AG09309 (cell line): ENCODE data around the gene SIRT6.
"Not testable (repeated sequence)": the region's sequence is repeated elsewhere in the genome, so short reads cannot be mapped to it uniquely, and the experiment has no call there.

Experiments
- DNase-seq: peaks from one replicate; pipeline ENCODE4 v3.0.0-alpha.2; 2010; ENCODE audit warnings: low read depth
- H3K4me3 ChIP-seq: 2 replicates; pipeline ENCODE4 v1.5.1; 2011; ENCODE audit warnings: mild to moderate bottlenecking, low read depth, low read length, moderate library complexity; ENCODE audit not compliant: control insufficient read depth
- CTCF ChIP-seq: IDR thresholded peaks from 2 replicates; pipeline ENCODE4 v1.5.1; 2011; ENCODE audit warnings: mild to moderate bottlenecking, low read depth, low read length, inconsistent platforms; ENCODE audit not compliant: insufficient read depth, control insufficient read depth; ENCODE audit errors: missing control alignments

The SIRT6 gene

GRCh38 chr19:4154571-4155312 lies 27.6 kb downstream of the SIRT6 start:
- DNase-seq: no peak
- no peak overlapping the region for H3K4me3 ChIP-seq
- no peak for TF ChIP-seq CTCF

DNA sequence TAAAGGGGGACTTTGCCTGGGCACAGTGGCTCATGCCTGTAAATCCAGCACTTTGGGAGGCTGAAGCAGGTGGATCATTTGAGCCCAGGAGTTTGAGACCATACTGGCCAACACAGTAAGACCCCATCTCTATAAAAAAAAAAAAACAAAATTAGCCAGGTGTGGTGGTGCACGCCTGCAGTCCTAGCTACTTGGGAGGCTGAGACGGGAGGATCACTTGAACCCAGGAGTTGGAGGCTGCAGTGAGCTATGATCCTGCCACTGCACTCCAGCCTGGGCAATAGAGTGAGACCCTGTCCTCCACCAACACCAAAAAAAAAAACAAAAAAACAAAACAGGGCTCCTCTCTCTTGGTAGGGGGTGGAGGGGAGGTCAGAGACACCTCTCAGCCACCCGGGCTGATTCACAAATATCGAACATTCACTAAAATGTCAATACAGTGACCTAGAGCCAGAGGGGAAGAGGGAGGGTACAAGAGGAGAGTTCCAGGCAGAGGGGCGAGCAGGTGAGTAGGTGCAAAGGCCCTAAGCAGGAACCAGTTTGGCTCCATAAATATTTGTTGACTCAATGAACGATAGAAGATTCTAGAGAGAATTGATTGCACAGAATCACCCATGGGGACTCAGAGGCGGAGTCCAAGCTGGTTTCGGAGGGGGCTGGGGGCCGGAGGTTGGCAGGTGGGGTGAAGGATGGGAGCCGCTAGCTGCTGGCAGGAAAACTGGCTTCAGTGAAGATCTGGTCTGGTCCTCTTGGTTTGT lies 29.9 kb downstream of the SIRT6 start:
- DNase-seq: no peak
- TF ChIP-seq CTCF: no peak

DNA sequence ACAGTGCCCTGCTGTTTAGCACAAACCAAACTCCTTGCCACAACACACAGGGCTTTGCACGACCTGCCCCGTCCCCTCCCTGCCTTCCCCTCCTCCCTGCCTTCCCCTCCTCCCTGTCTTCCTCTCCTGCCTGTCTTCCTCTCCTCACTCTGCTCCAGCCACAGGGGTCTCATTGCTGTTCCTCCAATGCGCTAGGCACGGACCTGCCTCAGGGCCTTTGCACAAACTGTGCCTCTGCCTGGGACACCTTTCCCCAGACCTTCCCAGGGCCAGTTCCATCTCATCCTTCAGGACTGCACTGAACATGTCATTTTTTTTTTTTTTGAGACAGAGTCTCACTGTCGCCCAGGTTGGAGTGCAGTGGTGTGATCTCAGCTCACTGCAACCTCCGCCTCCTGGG lies 30.7 kb downstream of the SIRT6 start:
- H3K4me3 ChIP-seq: no peak overlapping the region
- no peak for DNase-seq
- no peak for TF ChIP-seq CTCF

More for the DNA sequence above, 29.9 kb downstream of the SIRT6 start:
- no peak overlapping the region for H3K4me3 ChIP-seq

GRCh38 chr19:4149518-4150288 lies 32.7 kb downstream of the SIRT6 start:
- no peak overlapping the region for H3K4me3 ChIP-seq
- DNase-seq: no peak
- no peak for TF ChIP-seq CTCF

DNA sequence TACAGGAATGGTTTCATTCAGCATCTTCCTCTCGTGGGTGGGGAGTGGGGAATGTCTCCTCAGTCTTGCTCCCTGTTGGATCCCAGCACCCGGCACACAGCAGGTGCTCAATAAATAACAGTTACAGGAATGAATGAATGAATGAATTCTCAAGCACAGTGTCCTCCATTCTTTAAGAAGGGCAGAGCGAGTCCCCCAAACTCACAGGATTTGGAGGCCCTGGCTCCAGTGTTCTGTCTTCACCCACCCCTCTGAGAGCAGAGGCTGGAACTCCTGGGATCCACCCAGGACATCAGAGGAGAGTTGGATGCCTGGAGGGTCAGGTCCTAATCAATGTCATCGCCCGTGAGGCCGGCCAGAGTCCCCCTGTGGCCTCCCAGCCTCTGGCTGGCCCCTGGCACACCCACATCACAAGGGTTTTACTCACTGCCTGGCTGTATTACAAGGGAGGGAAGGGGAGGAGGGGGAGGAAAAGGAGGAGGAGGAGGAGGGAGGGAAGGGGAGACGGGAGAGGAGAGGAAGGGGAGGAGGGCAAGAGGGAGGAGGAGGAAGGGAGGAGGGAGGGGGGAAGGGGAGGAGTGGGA lies 37.6 kb downstream of the SIRT6 start:
- TF ChIP-seq CTCF: no peak
- no peak overlapping the region for H3K4me3 ChIP-seq
- DNase-seq: no peak

- not testable (repeated sequence) for H3K4me3 ChIP-seq, DNase-seq
Observed at GRCh38 chr19:4142916-4143315, 39.4 kb downstream of the SIRT6 start.
